ENCODE data around the gene AAK1.

- TF ChIP-seq CTCF (IDR thresholded peaks at IDR 0.05) (no peak), POLR2A (IDR thresholded peaks at IDR 0.05) (no peak)
These were observed 89.5 kb downstream of the AAK1 start for GRCh38 chr2:69553991-69554390.

Measured in adrenal gland (tissue), 5 donors.